ENCODE measurements around the gene WNK2. TPM values are rescaled to one million over a fixed set of nuclear protein-coding genes. Genes with fewer than 3 reads are reported as not detected.

The WNK2 gene
- total and polyA plus RNA-seq, 4 experiments from 2014 or later, result 0.26 TPM; not detected in 3

- Mint-ChIP-seq H3K9me3 (peaks cover 0 to 16% (median 9%) of the 10 kb centered on the region in 8 donors), H3K4me1 (peaks cover 6 to 14% (median 8%) of the 10 kb centered on the region in 4 donors), H3K27ac (no peak overlapping the region), H3K27me3 (peaks cover 7 to 8% of the 10 kb centered on the region in 2 donors), H3K4me3 (no peak overlapping the region), H3K36me3 (no peaks in the 10 kb centered on the region)
- Histone ChIP-seq H3K27ac (ENCODE audit: low read depth, low read length) (no peak overlapping the region), H3K9me3 (ENCODE audit: control insufficient read depth in 1 of 2, low read length in 2 of 2) (no peaks in the 10 kb centered on the region), H3K4me3 (ENCODE audit: low read length in 2 of 2) (no peak overlapping the region), H3K36me3 (ENCODE audit: insufficient read depth, low read length) (no peaks in the 10 kb centered on the region), H3K4me1 (ENCODE audit: insufficient read depth, low read length) (peaks cover 8% of the 10 kb centered on the region), H3K27me3 (ENCODE audit: insufficient read depth, low read length) (no peaks in the 10 kb centered on the region)
- CTCF ChIA-PET (ENCODE audit: partially characterized antibody), result no interaction called here
- intact Hi-C loops (cut with micrococcal nuclease), result no loop called here
- no peak for DNase-seq
- POLR2A ChIA-PET (ENCODE audit: partially characterized antibody), result no interaction called here
Observed at GRCh38 chr9:93233033-93233432, 49.1 kb downstream of the WNK2 start.

- DNase-seq, result no peak
- Mint-ChIP-seq H3K36me3 (no peaks in the 10 kb centered on the region), H3K27ac (peak overlapping the region in 1 of 7 donors; percentile 23), H3K4me3 (no peak overlapping the region), H3K9me3 (peaks cover 0 to 17% (median 8%) of the 10 kb centered on the region in 8 donors), H3K4me1 (peaks cover 6 to 15% (median 9%) of the 10 kb centered on the region in 4 donors), H3K27me3 (peaks cover 7 to 8% of the 10 kb centered on the region in 2 donors)
- ChIA-PET CTCF (ENCODE audit: partially characterized antibody) (no interaction called here), POLR2A (ENCODE audit: partially characterized antibody) (no interaction called here)
- no peaks in the 10 kb centered on the region for H3K36me3 ChIP-seq (ENCODE audit: insufficient read depth, low read length)
- H3K4me1 ChIP-seq (ENCODE audit: insufficient read depth, low read length), result peaks cover 8% of the 10 kb centered on the region
- H3K27ac ChIP-seq (ENCODE audit: low read depth, low read length), result no peak overlapping the region
- H3K27me3 ChIP-seq (ENCODE audit: insufficient read depth, low read length), result no peaks in the 10 kb centered on the region
- no peaks in the 10 kb centered on the region for H3K9me3 ChIP-seq (ENCODE audit: control insufficient read depth in 1 of 2, low read length in 2 of 2)
- intact Hi-C loops (cut with micrococcal nuclease), result no loop called here
- no peak overlapping the region for H3K4me3 ChIP-seq (ENCODE audit: low read length in 2 of 2)
Observed at GRCh38 chr9:93234600-93234999, 50.7 kb downstream of the WNK2 start.

GRCh38 chr9:93235300-93235960 lies 51.5 kb downstream of the WNK2 start:
- no peak overlapping the region for H3K27ac Mint-ChIP-seq
- H3K9me3 ChIP-seq (ENCODE audit: control insufficient read depth in 1 of 2, low read length in 2 of 2), result no peaks in the 10 kb centered on the region
- no peaks in the 10 kb centered on the region for H3K27me3 ChIP-seq (ENCODE audit: insufficient read depth, low read length)
- POLR2A ChIA-PET (ENCODE audit: partially characterized antibody), result no interaction called here
- H3K4me1 Mint-ChIP-seq, result peaks cover 6 to 15% (median 9%) of the 10 kb centered on the region in 4 donors
- CTCF ChIA-PET (ENCODE audit: partially characterized antibody), result no interaction called here
- H3K36me3 Mint-ChIP-seq, result no peaks in the 10 kb centered on the region
- no peak overlapping the region for H3K4me3 ChIP-seq (ENCODE audit: low read length in 2 of 2)
- H3K9me3 Mint-ChIP-seq, result peaks cover 0 to 17% (median 8%) of the 10 kb centered on the region in 8 donors
- H3K4me1 ChIP-seq (ENCODE audit: insufficient read depth, low read length), result peaks cover 8% of the 10 kb centered on the region
- H3K27ac ChIP-seq (ENCODE audit: low read depth, low read length), result no peak overlapping the region
- intact Hi-C loops (cut with micrococcal nuclease), result no loop called here
- no peaks in the 10 kb centered on the region for H3K36me3 ChIP-seq (ENCODE audit: insufficient read depth, low read length)
- peaks cover 7 to 8% of the 10 kb centered on the region in 2 donors for H3K27me3 Mint-ChIP-seq
- no peak for DNase-seq
- H3K4me3 Mint-ChIP-seq, result no peak overlapping the region

- Histone ChIP-seq H3K4me3 (ENCODE audit: low read length in 2 of 2) (no peak overlapping the region), H3K27ac (ENCODE audit: low read depth, low read length) (no peak overlapping the region), H3K27me3 (ENCODE audit: insufficient read depth, low read length) (no peaks in the 10 kb centered on the region), H3K4me1 (ENCODE audit: insufficient read depth, low read length) (peaks cover 8% of the 10 kb centered on the region), H3K36me3 (ENCODE audit: insufficient read depth, low read length) (no peaks in the 10 kb centered on the region), H3K9me3 (ENCODE audit: control insufficient read depth in 1 of 2, low read length in 2 of 2) (no peaks in the 10 kb centered on the region)
- Mint-ChIP-seq H3K4me3 (peak overlapping the region in 1 of 8 donors; percentile 24), H3K36me3 (no peaks in the 10 kb centered on the region), H3K27me3 (peaks cover 1 to 5% of the 10 kb centered on the region in 2 donors), H3K9me3 (peaks cover 0 to 17% (median 8%) of the 10 kb centered on the region in 8 donors), H3K27ac (peak overlapping the region in 1 of 7 donors; percentile 52), H3K4me1 (peaks cover 4 to 15% (median 9%) of the 10 kb centered on the region in 4 donors)
- ChIA-PET POLR2A (ENCODE audit: partially characterized antibody) (no interaction called here), CTCF (ENCODE audit: partially characterized antibody) (no interaction called here)
- intact Hi-C loops (cut with micrococcal nuclease), result no loop called here
- no peak for DNase-seq
Observed at GRCh38 chr9:93236541-93237206, 52.7 kb downstream of the WNK2 start.

- Mint-ChIP-seq H3K4me1 (peaks cover 4 to 15% (median 8%) of the 10 kb centered on the region in 4 donors), H3K36me3 (no peaks in the 10 kb centered on the region), H3K27me3 (peaks cover 1 to 3% of the 10 kb centered on the region in 2 donors), H3K9me3 (peaks cover 0 to 17% (median 8%) of the 10 kb centered on the region in 8 donors), H3K4me3 (peak overlapping the region in 3 of 8 donors; percentile 27 to 57 (median 33)), H3K27ac (peak overlapping the region in 2 of 7 donors; percentile 21 to 57)
- Histone ChIP-seq H3K9me3 (ENCODE audit: control insufficient read depth in 1 of 2, low read length in 2 of 2) (no peaks in the 10 kb centered on the region), H3K4me3 (ENCODE audit: low read length in 2 of 2) (no peak overlapping the region), H3K27ac (ENCODE audit: low read depth, low read length) (no peak overlapping the region), H3K36me3 (ENCODE audit: insufficient read depth, low read length) (no peaks in the 10 kb centered on the region), H3K27me3 (ENCODE audit: insufficient read depth, low read length) (no peaks in the 10 kb centered on the region), H3K4me1 (ENCODE audit: insufficient read depth, low read length) (peaks cover 8% of the 10 kb centered on the region)
- intact Hi-C loops (cut with micrococcal nuclease), result no loop called here
- no peak for DNase-seq
- CTCF ChIA-PET (ENCODE audit: partially characterized antibody), result no interaction called here
- POLR2A ChIA-PET (ENCODE audit: partially characterized antibody), result no interaction called here
Observed at GRCh38 chr9:93237540-93237939, 53.6 kb downstream of the WNK2 start.

GRCh38 chr9:93238953-93239925 lies 55.3 kb downstream of the WNK2 start:
- Histone ChIP-seq H3K4me1 (ENCODE audit: insufficient read depth, low read length) (peaks cover 8% of the 10 kb centered on the region), H3K9me3 (ENCODE audit: control insufficient read depth in 1 of 2, low read length in 2 of 2) (no peaks in the 10 kb centered on the region), H3K27ac (ENCODE audit: low read depth, low read length) (no peak overlapping the region), H3K4me3 (ENCODE audit: low read length in 2 of 2) (no peak overlapping the region), H3K27me3 (ENCODE audit: insufficient read depth, low read length) (no peaks in the 10 kb centered on the region), H3K36me3 (ENCODE audit: insufficient read depth, low read length) (no peaks in the 10 kb centered on the region)
- Mint-ChIP-seq H3K4me3 (no peak overlapping the region), H3K9me3 (peaks cover 0 to 17% (median 8%) of the 10 kb centered on the region in 8 donors), H3K4me1 (peaks cover 4 to 15% (median 8%) of the 10 kb centered on the region in 4 donors), H3K36me3 (no peaks in the 10 kb centered on the region), H3K27ac (no peak overlapping the region), H3K27me3 (peaks cover 0 to 1% of the 10 kb centered on the region in 2 donors)
- intact Hi-C loops (cut with micrococcal nuclease), result no loop called here
- ChIA-PET CTCF (ENCODE audit: partially characterized antibody) (no interaction called here), POLR2A (ENCODE audit: partially characterized antibody) (no interaction called here)
- no peak for DNase-seq

GRCh38 chr9:93240891-93241334 lies 57.0 kb downstream of the WNK2 start:
- Histone ChIP-seq H3K27ac (ENCODE audit: low read depth, low read length) (no peak overlapping the region), H3K36me3 (ENCODE audit: insufficient read depth, low read length) (no peaks in the 10 kb centered on the region), H3K27me3 (ENCODE audit: insufficient read depth, low read length) (no peaks in the 10 kb centered on the region), H3K9me3 (ENCODE audit: control insufficient read depth in 1 of 2, low read length in 2 of 2) (no peaks in the 10 kb centered on the region), H3K4me3 (ENCODE audit: low read length in 2 of 2) (no peak overlapping the region), H3K4me1 (ENCODE audit: insufficient read depth, low read length) (peaks cover 8% of the 10 kb centered on the region)
- Mint-ChIP-seq H3K9me3 (peaks cover 0 to 17% (median 8%) of the 10 kb centered on the region in 8 donors), H3K27me3 (peaks cover 0 to 1% of the 10 kb centered on the region in 2 donors), H3K4me3 (no peak overlapping the region), H3K4me1 (peaks cover 4 to 15% (median 8%) of the 10 kb centered on the region in 4 donors), H3K27ac (peak overlapping the region in 1 of 7 donors; percentile 3), H3K36me3 (no peaks in the 10 kb centered on the region)
- no peak for DNase-seq
- ChIA-PET CTCF (ENCODE audit: partially characterized antibody) (no interaction called here), POLR2A (ENCODE audit: partially characterized antibody) (no interaction called here)
- intact Hi-C loops (cut with micrococcal nuclease), result no loop called here
